ENCODE results near the gene ZNF521.

GRCh38 chr18:25181993-25182392, 170.0 kb downstream of the ZNF521 start:
- no peak for TF ChIP-seq CTCF (IDR thresholded peaks at IDR 0.05)
- TF ChIP-seq POLR2A (IDR thresholded peaks at IDR 0.05), result no peak

Measured in thyroid gland (tissue), 4 donors.